Right renal cortex interstitium (tissue), 3 donors: ENCODE results near the gene BCOR. TPM values are rescaled to one million over a fixed set of nuclear protein-coding genes. Genes with fewer than 3 reads are reported as not detected.

Experiments used
- DNase-seq, 3 donors: peaks; one replicate each; pipeline ENCODE4 v3.0.0-alpha.2; 2013; ENCODE audit warnings: low read depth in 3 of 3, low spot score in 2 of 3
- polyA plus RNA-seq, 3 donors: library from polyadenylated mRNA; unstranded; fragments of 120-200 nt; gene quantifications; one replicate each; pipeline ENCODE4 v1.2.1, GENCODE V29; 2013; ENCODE audit not compliant: insufficient read length in 3 of 3

Gene BCOR
- 10 to 100 TPM; 47.3 to 57.7 (median 47.9) TPM for polyA plus RNA-seq

DNA sequence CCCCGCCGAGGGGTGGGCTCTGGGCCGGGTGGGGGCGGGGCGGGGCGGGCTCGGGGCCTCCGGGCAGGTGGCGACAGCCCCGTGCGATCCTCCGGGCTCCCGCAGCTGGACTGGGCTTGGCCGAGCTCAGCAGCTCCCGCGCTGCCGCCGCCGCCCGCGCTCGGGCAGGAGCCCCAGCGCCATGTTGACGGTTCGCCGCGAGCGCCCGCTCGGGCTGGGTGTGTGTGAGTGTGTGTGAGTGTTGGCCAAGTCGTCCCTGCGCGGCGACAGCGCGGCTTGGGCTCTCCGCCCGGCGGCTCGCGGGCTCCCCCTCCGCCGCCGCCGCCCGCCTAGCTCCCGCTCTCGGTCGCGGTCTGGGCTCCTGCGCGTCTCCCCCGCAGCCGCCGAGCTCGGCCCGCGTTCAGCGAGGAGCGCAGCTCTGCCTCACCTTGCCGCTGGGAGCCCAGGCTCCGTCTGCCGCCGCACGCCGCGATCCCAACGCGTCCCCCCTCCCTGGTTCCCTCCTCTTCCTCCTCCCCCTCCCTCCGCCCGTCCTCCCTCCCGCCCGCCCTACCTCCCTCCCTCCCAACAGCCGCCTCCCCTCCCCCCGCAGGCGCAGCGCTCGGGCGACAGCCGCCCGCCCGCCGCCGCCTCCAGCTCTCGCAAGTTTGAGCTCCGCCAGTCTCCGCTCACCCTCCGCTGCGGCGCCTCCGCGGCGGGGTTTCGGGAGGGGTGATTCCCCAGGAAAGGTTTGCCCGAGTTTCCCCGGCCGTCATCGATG is at the start of gene BCOR:
Gene BCOR, minus strand, starts transcription at position 455 of the 760 bp plus-strand sequence. CDS start 20,029 bp downstream, outside the sequence.
- DNase-seq = no peak

DNA sequence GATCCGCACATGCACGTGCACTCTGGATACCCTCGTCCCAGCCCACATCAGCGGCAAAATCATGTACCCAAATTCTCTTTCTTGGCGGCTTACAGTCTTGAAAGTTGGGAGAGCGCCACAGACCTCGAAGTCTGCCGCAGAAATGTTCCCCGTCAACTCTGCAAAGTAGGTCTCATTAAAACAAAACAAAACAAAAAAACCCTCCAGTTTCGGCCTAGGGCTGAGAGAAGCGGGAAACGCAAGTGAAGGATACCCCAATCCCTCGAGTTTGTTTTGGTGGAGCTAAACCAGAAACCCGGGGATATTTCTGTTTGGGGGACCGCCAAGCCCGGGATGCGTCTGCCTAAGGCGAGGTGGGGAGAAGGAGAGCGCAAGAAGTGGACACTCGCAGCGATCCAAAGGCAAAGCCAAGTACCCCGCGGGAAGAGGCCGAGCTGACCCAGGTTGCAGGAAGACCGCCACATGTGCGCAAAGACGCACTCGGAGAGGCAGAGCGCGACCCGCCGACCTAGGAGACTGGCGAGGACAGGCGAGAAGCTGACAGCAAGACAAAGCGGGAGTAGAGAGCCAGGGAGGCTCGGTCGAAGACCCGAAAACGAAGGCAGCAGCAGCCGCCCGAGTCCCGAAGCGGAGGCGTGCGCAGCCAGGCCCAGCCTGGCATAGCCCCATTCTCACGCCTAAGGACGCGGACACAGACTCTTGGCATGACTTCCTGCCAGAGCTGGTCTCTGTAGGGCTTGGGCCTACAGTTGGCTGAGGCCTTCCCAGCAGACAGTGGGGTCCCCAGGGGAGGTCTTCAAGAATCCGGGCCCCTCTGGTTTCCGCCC is 49.6 kb upstream of the BCOR start:
- DNase-seq = no peak

- no peak for DNase-seq
Observed at GRCh38 chrX:40146262-40147125, 48.7 kb upstream of the BCOR start.

DNA sequence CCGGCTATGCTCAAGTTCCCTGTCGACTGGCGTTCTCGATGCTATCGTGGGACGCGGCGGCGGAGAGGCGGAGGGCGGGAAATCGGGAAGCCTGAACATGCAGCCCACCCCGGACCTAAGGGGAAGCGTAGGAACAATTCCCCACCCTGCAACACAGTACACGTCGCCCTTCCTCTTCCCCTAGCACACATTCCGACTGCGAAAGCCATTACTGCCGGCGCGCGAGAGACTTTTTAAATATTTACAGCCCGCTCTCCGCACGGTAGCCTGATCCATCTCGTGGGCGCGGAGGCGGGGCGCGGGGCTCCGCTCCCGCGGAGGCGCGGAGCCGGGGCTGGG is 48.1 kb upstream of the BCOR start:
- no peak for DNase-seq

DNA sequence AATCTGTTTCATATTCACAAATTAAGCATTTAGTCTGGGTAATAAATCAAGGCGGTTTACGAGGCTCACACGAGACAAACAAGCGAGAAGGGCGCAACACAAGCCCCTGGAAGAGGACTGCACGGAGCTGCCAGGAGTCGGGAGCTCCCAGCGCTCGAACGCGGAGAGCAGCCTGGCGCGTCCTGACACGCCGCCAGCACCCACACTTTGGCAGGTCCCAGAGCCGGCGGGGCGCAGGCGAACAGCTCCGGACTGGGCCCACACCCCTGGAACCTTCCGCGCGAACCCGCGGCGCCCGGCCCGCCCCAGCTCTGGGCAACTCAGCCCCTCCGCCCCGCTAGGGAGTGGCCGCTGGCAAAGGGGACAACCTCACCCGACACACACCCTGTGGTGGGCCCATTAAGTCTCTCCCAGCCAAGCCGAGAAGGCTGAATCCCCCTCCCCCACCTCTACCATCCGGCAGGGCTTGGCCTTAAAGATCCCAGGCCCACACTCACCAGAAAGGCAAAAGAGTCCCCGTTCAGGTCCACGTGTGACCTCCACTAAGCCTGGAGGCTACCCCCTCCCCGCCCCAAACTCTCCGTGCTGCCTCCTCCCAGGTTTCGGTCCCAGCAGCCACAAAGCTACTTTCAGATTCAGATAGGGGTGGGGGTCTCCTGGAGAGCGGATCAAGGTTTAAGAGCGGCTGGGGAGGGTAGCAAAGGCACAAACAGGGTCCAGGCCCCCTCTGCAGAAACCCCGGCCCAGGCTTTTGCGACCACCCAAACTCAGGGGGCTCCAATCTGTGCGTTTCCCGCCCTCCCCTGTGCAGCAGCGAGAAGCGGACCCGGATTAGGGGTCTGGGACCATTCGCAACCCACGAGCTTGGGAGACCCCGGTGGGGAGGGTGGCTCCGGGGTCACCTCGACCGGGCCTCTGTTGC is 47.5 kb upstream of the BCOR start:
- DNase-seq = no peak

- DNase-seq = no peak
Observed at GRCh38 chrX:40144576-40144975, 46.8 kb upstream of the BCOR start.

DNA sequence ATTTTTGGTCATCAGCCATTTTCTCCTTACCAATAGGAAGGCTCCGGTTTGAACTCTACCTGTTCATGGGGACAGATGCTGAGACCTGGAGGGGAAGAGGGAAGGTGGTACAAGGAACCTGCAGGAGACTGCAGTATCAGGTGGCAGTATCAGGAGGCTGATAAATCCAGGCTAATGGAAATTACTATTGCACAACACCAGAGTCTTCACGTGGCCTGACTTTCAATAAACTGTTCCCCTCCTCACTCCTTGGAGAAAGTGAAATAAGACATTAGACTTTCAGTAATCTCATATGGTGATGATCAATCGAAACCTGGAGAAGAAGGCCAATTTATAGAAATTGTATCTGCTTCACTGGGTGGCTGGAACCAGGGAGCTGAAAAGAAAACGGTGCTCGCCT is 46.2 kb upstream of the BCOR start:
- DNase-seq = no peak

GRCh38 chrX:40143001-40143400 is 45.2 kb upstream of the BCOR start:
- no peak for DNase-seq

- DNase-seq = no peak
Observed at GRCh38 chrX:40142417-40142816, 44.7 kb upstream of the BCOR start.

DNA sequence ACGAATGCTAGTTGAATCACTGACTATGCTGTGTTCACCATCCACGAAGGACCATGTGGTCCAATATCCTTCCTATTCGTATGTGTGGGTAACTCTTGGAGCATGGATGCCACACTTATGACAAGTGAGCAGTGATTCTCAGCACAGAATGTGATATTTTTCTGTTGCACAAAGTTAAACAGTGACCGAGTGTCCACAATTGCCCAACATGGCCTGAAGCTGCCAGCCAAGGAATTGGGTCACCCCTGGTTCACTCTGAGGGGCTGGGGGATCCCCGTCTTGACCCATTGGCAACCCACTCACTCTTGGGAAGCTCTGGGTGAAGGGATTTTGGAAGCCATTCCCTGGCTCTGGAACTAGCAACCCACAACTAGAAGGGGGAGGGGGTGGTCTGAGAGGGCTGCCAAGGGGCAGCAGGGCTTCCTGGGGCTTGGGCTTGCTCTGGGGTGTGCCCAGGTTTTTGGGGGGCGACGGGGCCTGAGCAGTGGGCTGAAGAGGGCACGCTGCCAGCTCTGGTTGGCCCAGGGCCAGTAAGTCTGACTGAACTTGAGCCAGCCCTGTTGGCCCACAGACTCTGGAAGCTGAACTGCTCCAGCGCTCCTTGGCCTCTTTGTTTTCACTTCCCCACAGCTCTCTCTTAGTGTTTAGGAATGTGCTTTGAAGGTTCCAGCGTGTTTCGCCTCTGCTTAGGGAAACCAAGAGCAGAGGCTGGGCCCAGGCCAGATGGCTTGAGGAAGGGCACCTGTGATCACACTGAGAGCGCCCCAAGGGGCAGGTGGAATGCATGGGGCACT is 43.1 kb upstream of the BCOR start:
- DNase-seq = no peak

- DNase-seq = no peak
Observed at GRCh38 chrX:40132751-40133150, 35.0 kb upstream of the BCOR start.

DNA sequence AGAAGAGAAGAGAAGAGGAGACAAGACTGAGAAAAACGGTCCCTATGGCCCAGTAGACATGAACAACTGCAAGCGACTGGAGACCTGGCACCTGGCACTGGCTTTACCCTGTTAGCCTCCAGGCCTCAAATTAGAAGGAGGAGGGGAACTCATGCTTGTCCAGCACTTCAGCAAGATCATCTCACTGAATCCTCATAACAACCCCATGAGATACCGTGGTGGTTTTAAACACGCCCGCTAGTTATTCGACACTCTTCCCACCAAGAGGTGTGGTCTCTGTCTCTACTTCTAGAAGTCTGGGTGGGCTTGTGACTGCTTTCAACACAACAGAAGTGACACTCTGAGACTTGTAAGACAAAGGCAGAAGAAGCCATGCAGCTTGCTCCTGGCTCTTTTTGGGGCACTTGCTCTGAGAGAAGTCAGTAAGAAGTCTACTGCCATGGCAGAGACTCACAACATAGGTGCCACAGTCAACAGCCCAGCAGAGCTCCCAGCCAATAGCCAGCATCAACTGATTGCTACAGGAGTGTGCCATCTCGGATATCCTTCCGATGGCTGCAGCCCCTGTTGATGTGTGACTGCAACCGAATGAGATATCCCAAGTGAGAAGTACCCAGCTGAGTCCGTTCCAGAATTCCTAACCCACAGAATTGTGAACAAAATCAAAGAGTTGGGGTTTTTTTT is 34.0 kb upstream of the BCOR start:
- DNase-seq = no peak

DNA sequence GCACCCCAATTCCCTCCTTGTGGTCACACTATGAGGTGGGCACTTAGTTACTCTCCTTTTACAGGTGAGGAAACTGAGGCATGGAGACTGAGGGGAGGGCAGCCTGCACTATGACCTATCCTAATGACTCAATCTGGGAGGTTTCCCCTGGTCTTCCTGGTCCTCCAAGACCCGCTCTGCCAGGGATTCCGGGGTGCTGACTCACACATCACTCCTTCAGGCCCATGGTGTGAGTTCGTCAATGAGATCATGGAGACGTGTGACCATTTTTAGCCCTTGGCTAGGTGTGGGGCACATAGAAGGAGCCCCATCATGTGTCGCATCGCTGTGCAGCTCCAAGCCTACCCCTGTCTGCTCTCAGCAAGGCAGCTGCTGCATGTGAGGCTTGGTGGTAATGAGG is 32.4 kb upstream of the BCOR start:
- DNase-seq = no peak

- no peak for DNase-seq
Observed at GRCh38 chrX:40127052-40127451, 29.3 kb upstream of the BCOR start.

GRCh38 chrX:40122487-40122886 is 24.7 kb upstream of the BCOR start:
- DNase-seq = no peak

GRCh38 chrX:40121618-40122017 is 23.9 kb upstream of the BCOR start:
- no peak for DNase-seq

GRCh38 chrX:40120838-40121580 is 23.3 kb upstream of the BCOR start:
- DNase-seq = no peak

DNA sequence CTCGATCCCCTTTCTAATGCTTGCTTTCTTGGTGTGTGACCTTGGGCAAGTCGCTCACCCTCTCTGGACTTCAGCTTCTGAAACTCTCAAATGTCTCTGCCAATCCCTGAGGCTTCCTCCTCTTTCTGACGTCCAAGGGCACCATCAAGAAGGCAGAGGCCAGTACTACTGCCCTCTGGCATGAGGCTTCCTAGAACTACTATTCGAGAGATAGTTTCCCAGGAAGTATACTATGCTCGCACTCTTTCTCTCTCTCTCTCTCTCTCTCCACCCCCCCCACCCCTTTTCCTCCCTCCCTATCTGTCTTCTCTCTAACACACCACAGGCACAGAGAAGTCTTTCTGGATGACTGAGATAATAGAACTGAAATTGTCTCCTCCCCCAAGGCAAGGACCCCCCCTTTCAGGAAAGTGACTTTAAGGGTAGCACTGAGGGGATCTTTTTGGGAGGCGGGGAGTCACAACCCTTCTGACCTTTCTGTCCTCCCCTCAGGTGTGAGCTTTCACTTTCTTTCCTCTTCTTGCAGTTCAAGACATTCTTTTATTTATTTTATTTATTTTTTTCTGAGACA is 20.0 kb upstream of the BCOR start:
- no peak for DNase-seq
